RWPE1 (cell line): ENCODE measurements around the gene MAEA.
"Not testable (repeated sequence)": the region's sequence is repeated elsewhere in the genome, so short reads cannot be mapped to it uniquely, and the experiment has no call there.

Source experiments
- CTCF ChIA-PET: fragments of 350-600 bp; sonication (Branson Sonifier 250); formaldehyde crosslinking; extraction: SDS; loops from one replicate; lab custom pipeline; 2021; lab: Yijun Ruan, JAX
- POLR2A ChIA-PET: fragments of 400-600 bp; formaldehyde crosslinking; extraction: SDS; loops from one replicate; lab custom pipeline; 2020; ENCODE audit warnings: antibody characterized with exemption; ENCODE audit not compliant: low non-redundant PET; lab: Yijun Ruan, JAX
- DNase-seq: peaks from one replicate; pipeline ENCODE4 v3.0.0; 2012; ENCODE audit warnings: low spot score
- H3K27ac ChIP-seq: fragments of 450-650 bp; 2 replicates; pipeline ENCODE4 v1.5.1; 2017
- CTCF ChIP-seq: fragments of 450-650 bp; conservative IDR thresholded peaks from 2 replicates; pipeline ENCODE4 v1.5.1; 2017; ENCODE audit warnings: low read depth, mild to moderate bottlenecking

MAEA gene

GRCh38 chr4:1370321-1371124 lies 80.8 kb downstream of the MAEA start:
- ChIA-PET CTCF (no interaction called here), POLR2A (no interaction called here)
- no peak overlapping the region for H3K27ac ChIP-seq
- no peak for DNase-seq
- TF ChIP-seq CTCF: no peak

- ChIA-PET CTCF (no interaction called here), POLR2A (no interaction called here)
- TF ChIP-seq CTCF: no peak
- no peak for DNase-seq
- no peak overlapping the region for H3K27ac ChIP-seq
These were observed 81.8 kb downstream of the MAEA start for GRCh38 chr4:1371176-1372165.

GRCh38 chr4:1372576-1372975 lies 82.9 kb downstream of the MAEA start:
- POLR2A ChIA-PET, DNase-seq, H3K27ac ChIP-seq: not testable (repeated sequence)
- CTCF ChIA-PET: interaction anchor here (0.7 kb wide), 1 partner anchor 16 kb away, joined by 4 read pairs; no protein-coding TSS in a partner anchor

DNA sequence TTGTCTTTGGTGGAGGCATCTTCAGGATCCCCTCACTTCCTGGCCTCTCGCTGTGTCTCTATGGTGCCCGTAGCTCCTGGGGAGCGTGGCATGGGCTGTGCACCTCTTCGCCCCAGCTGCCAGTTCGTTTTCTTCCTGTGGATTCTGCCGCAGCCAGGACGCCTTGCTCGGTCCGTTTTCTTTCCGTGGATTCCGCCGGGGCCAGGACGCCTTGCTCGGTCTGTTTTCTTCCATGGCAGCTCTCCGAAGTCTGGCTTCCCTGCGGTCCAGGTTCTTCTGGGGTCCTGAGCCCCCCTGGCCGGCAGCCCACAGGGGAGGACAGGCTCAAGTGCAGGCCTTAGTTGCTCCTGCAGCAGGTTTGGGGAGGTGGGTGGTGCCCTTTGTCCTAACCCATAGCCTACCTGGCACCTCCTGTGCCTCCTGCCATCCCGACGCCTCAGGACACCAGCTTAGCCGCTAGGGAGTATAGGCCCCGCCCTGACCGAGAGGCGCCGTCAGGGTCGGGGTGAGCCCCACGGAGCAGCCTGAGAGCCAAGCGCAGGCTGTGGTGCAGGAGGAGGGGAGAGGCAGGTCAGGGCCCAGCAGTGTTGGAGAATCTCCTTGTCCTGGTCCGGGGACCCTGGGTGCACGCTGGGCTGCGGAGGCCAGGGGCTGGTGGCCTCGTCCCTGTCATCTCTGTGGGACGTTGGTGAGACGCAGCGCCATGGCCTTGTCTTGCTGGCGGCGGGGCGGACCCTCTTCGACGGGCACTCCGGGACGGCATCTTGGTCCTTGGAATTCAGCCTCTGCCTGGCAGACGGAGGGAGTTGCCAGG lies 84.4 kb downstream of the MAEA start:
- CTCF ChIA-PET: no interaction called here

GRCh38 chr4:1374706-1375045 lies 85.0 kb downstream of the MAEA start:
- CTCF ChIA-PET: interaction anchor here (0.7 kb wide), 1 partner anchor 18 kb away, joined by 4 read pairs; no protein-coding TSS in a partner anchor
- TF ChIP-seq CTCF: no peak
- no peak overlapping the region for H3K27ac ChIP-seq
- no peak for DNase-seq
- POLR2A ChIA-PET: no interaction called here

More for the DNA sequence above, 84.4 kb downstream of the MAEA start:
- POLR2A ChIA-PET: no interaction called here
- no peak for DNase-seq
- no peak overlapping the region for H3K27ac ChIP-seq
- TF ChIP-seq CTCF: no peak

GRCh38 chr4:1375051-1375721 lies 85.5 kb downstream of the MAEA start:
- POLR2A ChIA-PET: no interaction called here
- CTCF ChIA-PET: interaction anchor here (0.7 kb wide), 1 partner anchor 19 kb away, joined by 4 read pairs; no protein-coding TSS in a partner anchor
- DNase-seq: no peak
- no peak overlapping the region for H3K27ac ChIP-seq
- TF ChIP-seq CTCF: no peak
